Anterior cingulate cortex (tissue), 58 donors: Measurements from ENCODE around the gene ZNF579.
A peak's percentile ranks its signal among the peaks of the same experiment; 100 is the strongest.
"Not testable (repeated sequence)": the region's sequence is repeated elsewhere in the genome, so short reads cannot be mapped to it uniquely, and the experiment has no call there.

Experiments used
- DNase-seq, 58 donors: peaks; one replicate each; lab custom pipeline; 2025; lab: John Stamatoyannopoulos, UW

The ZNF579 gene

DNA sequence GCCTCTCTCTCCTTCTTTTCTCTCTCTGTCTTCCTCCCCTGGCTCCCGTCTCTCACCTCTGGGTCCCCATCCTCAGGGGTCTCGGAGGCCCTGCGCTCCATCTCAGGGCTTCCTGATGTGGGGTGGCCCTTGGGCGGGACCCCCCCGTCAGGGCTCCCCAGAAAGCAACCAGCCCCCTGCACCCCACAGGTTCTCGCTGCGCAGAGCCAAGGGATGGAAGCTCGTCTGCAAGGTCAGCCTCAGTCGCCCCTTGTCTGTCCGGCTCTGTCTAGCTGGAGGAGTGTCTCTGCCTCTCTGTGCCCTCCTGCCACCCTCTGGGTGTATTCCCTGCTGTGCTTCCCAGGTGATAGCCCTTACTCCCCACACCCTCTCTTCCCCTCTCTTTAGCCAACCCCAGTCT, 35.2 kb downstream of the ZNF579 start, which contains the start of gene SBK3:
TSS of gene SBK3 (minus strand) at position 101 of the 400 bp plus-strand sequence. CDS start at position 101, 0 bp downstream.
- no peak for DNase-seq

DNA sequence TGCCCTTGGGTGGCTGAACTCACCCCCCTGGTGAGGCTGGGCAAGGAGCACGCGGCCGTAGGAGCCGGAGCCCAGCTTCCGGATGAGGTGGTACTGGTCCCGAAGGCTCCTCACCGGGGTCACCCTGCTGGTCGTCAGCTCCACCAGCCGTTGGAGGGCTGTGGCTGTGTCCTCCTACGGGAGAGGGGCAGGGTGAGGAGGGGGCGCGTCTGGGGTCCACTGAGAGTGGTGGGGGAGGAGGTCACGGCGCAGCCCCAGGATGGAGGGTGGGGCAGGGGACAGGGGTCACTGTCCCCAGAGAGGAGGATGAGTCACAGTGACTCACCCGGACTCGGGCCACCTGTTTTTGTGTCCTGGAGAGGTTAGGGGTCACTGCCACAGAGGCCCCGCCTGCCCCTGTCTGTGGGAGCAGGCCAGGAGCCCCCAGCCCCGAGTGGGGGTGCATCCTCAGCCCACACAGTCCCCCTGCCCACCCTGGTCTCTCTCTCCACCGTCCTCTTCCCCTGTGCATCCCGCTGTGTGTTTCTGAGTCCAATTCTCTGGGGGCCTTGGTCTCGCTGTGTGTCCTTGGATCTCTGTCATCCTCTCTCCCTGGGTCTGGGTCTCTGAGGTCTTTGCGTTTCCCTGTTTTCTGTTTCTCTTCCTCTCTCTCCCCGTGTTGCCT, 35.7 kb downstream of the ZNF579 start:
- no peak for DNase-seq

DNA sequence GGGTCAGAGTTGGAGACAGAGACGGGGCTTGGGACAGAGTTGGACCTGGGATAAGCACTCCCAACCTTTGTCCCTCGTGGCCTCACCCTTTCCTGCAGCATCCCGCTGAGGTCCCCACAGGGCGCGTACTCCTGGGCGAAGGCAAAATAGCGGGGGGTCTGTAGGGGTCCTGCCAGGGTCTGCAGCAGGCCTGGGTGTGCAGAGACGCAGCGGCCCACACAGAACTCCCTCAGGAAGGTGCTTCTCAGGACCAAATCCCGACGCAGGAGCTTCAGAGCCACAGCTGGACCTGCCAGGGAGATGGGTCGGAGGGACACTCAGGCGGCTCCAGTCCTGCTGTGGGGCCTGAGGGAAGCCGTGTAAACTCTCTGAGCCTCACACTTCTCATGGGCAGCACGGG, 36.6 kb downstream of the ZNF579 start:
- DNase-seq: no peak

DNA sequence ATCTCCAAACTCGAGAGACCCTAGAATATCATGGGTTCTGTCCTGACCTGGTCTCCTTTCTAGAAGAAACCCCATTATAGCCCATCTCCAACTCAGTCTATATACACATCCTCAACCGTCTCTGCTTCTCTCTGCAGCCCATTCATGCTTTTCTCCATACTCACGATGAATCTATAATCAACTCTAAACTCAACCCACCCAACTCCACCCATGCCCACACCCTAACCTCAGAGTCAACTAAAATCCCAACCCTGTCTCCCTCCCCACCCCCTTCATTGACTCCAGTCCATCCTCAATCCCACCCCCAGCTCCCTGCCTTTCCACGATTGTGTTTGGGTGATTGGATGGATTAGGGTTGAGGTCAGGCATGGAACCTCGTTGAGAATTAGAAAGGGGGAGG, 37.1 kb downstream of the ZNF579 start:
- no peak for DNase-seq

DNA sequence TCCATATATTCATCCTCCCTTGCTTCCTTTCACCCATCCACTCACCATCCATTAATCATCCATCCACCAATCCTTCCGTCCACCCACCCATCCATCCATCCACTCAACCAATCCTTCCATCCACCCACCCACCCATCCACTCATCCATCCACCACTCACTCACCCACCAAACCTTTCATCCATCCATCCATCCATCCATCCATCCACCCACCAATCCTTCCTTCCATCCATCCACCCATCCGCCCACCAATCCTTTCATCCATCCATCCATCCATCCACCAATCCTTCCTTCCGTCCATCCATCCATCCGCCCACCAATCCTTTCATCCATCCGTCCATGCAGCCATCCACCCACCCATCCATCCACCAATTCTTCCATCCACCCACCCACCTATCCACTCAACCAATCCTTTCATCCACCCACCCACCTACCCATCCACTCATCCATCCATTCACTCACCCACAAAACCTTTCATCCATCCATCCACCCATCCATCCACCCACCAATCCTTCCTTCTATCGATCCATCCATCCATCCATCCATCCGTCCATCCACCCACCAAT, 38.3 kb downstream of the ZNF579 start:
- no peak for DNase-seq

DNA sequence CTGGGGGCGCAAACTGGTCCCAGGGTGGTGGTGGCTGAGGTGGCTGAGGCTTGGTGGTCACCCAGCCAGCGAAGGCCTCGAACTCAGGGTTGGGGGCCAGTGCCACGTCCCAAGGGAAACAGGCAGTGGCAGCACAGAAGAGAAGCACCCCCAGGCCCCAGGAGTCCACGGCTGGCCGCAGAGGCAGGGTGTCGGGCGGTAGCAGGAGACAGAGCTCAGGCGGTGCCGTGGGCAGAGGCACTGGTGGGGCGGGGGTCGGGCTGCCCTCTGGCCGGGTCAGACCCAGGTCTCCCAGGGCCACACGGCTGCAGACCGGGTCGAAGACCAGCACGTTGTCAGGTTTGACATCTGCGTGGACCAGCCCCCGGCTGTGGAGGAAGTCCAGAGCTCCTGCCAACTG, 39.6 kb downstream of the ZNF579 start:
- no peak for DNase-seq

DNA sequence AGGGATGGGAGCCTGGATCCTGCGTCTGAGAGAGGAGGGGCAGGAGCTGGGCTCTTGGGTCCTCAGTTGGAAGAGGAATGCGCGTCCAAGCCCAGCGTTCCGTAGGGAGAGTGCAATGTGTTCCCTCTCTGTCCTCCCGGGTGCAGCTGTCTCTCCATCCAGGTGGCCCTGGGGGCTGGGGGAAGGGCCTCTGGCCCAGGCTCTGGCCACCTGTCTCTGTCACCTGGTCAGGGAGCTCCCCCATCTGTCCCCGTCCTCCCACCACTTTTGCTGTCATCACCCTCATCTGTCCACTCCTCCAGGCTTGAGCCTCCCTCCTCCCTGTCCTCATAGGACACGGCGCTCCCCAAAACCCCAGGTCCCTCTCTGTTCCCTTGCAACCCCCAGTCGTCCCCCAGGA, 40.0 kb downstream of the ZNF579 start:
- DNase-seq: no peak

DNA sequence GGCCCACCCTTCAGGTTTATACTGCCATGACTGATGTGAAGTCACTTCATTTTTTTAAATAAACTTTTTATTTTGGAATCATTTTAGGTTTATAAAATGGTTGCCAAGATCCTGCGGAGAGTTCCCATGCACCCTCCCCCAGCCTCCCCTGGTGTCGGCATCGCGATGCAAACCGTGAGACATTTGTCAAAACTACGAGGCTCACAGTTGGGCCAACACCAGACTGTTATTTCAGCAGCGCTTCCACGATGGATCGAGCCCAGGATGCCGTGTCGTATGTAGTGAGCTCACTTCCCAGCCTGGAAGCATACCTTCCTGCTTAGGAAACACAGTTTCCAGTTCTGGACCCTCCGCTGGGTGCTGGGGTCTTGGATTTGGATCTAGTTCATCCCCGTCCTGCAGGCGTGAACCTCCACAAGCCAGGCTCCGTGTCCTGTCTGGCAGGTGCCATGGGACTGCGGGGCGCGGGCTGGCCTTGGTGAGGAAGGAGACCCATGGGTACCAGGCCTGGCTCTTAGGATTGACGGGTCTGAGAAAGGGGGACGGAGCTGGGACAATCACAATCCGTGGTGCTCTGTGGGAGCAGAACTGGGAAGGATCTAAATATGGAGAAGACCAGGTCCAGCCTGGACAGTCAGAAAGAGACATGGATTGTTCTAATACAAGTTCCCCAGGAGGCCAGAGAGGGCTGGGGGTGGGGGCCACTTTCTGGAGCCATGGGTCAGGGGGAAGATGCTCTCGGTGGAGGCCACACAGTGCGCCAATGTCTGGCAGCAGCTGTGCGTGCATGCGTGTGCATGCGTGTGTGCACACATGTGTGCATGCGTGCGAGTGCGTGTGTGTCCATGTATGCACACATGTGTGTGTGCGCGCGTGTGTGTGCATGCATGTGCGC, 41.3 kb downstream of the ZNF579 start:
- no peak for DNase-seq

DNA sequence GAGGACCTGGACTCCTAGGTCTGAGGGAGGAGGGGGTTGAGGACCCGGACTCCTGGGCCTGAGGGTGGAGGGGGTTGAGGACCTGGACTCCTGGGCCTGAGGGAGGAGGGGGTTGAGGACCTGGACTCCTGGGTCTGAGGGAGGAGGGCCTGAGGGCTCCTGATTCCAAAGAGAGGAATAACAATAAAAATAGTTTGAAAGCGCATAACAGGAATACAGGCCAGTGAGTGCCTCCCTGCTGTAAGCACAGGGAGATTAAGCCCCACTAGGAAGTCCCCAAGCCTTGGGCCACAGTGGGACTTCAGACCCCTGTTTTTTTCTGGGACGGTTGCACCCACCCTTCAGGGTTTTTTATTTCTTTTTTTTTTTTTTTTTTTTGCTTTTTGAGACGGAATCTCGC, 42.5 kb downstream of the ZNF579 start:
- DNase-seq: no peak

DNA sequence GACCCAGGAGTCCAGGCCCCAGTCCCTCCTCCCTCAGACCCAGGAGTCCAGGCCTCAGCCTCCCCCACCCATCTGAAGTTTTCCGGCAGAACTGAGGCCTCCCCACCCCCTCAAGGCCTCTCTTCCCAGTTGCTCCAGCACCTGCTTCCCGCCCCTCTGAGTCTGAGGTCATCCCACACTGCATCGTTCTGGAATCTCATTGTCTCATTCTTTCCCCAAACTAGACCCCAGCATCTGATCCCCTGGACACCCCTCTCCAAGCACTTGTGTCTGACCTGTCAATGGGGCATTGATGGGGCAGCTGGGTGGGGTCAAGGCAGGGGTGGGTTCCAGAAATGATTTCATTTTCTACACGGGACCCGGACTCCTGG, 42.9 kb downstream of the ZNF579 start:
- no peak for DNase-seq

DNA sequence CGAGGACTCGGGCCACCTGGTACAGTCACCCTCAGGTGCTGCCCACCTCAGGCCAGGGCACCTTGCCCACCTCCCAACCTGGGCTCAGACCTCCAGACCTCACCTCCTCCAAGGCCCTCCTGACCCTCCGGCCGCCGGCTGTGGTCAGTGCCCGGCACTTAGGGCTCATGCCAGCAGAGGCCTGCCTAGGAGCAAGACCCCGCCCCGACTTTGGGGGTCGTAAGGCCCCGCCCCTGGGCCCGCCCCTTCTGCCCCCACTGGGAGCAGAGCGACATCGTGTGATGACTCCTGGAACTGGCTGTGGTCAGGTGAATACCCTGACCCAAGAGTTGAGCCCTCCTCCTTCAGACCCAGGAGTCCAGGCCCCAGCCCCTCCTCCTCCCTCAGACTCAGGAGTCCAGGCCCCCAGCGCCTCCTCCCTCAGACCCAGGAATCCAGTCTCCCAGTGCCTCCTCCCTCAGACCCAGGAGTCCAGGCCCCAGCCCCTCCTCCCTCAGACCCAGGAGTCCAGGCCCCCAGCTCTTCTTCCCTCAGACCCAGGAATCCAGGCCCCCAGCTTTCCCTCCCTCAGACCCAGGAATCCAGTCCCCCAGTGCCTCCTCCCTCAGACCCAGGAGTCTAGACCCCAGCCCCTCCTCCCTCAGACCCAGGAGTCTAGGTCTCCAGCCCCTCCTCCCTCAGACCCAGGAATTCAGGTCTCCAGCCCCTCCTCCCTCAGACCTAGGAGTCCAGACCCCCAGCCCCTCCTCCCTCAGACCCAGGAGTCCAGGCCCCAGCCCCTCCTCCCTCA, 43.5 kb downstream of the ZNF579 start, which contains the start of gene SBK2:
TSS of gene SBK2 (minus strand) at position 183 of the 790 bp plus-strand sequence. CDS start 839 bp downstream, outside the sequence.
- DNase-seq: no peak

DNA sequence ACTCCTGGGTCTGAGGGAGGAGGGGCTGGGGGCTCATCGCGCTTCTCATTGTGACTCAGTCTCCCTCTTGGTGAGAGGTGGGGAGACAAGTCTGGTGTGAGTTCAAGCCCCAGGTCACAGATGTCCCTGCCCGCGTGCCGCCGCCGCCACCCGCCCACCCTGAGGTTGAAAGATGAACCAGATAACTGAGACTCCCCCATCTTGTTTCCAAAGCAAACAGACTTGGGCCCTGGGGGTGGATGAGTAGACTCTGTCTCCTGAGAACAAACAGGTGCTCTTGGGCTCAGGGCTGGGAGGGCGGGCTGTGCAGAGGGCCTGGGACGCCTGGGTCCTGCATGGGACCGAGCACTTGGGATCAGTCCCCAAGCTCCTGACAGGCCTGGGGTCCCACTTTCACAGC, 44.3 kb downstream of the ZNF579 start:
- DNase-seq: no peak

DNA sequence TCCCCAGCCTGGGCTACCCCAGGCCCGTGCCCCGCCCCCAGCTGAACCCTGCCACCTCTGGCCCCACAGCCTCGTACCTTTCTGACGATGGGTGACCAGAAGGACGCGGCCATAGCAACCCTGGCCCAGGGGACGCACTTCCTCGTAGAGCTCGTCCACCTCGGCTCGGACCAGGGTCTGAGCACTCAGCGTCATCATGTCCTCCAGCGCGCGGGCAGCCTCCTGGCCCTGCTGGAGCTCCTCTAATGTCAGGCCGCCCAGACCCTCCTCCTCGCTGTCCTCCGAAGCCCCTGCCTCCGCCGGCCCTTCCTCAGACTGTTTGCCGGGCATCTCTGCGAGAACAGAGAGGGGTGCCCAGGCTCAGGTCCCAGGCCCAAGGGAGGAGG, 44.7 kb downstream of the ZNF579 start:
- DNase-seq: no peak

DNA sequence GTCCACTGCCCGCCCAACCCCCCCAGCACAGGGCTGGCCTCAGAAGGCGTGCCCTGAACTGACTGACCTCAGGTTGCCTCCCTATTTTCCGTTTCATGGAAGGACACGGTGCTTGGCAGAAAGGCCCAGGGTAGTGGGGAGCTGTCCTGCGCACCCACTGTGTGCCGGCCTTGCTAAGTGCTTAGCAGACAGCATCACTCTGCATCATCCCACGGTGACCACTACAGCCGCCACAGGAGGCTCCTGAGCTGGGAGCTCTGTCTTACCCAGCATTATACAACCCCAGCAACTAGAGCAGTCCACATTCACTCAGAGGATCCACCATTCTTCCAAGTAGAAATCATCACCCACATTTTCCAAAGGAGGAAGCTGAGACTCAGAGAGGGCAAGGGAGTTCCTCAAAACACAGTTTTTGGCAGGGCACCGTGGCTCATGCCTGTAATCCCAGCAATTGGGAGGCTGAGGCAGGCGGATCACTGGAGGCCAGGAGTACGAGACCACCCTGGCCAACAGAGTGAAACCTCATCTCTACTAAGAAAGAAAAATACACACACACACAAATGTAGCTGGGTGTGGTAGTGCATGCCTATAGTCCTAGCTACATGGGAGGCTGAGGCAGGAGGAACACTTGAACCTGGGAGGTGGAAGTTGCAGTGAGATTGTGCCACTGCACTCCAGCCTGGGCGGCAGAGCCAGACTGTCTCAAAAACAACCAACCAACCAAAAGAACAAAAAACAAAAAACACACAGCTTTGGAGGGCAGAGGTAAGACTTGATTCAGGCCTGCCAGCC, 45.3 kb downstream of the ZNF579 start:
- DNase-seq: no peak

DNA sequence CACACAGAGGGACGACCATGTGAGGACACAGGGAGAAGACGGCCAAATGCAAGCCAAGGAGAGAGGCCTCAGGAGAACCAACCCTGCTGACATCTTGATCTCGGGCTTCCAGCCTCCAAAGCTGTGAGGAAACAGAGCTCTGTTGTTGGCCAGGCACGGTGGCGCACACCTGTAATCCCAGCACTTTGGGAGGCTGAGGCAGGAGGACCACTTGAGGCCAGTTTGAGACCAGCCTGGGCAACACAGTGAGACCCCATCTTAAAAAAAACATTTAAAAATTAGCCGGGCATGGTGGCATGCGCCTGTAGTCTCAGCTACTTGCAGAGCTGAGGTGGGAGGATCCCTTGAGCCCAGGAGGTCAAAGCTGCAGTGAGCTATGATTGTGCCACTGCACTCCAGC, 46.4 kb downstream of the ZNF579 start:
- not testable (repeated sequence) for DNase-seq

DNA sequence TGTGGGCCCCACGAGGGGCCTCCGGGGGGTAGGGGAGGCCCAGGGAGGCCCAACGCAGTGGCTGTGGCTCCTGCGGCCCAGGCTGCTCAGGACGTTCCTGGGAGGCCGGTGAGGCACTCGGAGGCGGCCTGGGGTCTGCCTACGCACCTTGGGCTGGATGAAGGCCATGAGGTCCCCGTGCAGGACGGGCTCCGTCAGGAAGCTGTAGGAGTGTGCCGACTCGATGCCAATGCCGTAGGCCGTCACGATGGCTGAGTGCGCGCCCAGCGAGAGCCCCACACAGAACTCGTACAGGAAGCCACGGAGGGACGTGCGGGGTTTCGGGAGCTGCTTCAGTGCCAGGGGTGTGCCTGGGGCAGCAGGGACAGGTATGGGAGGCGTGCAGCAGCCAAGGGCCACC, 49.7 kb downstream of the ZNF579 start:
- DNase-seq: no peak

DNA sequence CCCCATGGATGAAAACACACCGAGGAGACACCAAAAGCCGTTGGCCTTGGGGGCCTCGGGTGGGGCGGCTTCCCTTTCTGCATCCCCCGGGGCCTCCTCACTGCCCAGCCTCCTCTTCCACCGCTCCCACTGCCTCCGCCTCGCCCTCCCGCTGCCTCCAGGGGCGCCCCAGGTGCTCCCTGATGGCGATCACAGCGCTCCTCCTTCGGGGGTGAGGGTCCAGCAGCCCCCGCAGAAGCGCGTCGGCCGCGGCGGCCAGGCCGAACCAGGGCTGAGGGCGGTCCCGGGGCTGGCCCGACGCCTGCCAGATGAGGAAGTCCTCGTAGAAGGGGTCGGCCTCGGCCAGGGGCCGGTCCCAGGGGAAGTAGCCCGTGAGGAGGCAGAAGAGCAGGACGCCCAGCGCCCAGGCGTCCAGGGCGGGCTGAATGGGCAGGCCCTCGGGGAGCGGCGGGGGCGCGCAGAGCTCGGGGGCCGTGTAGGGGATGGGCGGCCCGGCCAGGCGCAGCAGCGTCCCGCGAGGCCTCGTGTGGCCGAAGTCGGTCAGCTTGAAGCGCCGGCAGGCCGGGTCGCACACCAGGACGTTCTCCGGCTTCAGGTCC, 50.9 kb downstream of the ZNF579 start:
- DNase-seq: no peak

DNA sequence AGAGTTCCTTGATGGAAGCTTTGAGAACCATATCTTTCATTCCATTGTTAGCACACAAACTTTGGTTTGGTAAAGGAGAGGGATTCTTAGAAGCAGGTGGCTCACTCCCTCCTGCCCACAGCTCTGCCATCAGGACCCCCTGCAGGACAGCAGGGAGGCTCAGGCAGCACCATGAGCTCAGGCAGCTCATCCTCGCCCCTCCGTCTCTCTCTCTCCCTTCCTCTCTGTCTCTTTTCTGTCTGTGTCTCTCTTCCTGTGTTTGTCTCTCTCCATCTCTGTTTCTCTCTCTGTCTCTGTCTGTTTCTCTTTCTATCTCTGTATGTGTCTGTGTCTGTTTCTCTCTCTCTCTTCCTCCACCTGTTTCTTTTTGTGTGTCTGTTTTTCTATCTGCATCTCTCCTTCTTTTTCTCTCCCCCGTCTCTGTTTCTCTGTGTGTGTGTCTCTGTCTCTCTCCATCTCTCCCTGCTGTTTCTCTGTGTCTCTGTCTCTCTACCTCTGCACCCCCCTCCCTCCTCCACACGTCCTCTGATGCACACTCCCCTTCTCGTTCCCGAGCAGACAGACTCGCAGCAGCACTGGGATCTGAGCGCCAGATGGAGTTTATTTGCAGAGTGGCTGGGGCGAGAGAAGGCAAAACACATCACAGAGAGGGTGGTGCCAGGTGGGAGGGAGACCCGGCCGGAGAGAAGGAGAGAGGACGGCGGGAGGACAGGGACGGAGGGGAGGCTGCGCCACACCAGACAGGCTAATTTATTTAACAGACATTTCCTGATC, 52.4 kb downstream of the ZNF579 start:
- DNase-seq: peak in 5 of 58 donors; percentile 0 to 22 (median 8)
